HepG2 (cell line): Measurements from ENCODE around the gene FASTKD2. TPM values are rescaled to one million over a fixed set of nuclear protein-coding genes. Genes with fewer than 3 reads are reported as not detected.

Experiments
- ATAC-seq: fragments of 200-7000 bp; cut with Tn5 transposase; 3 replicates; pipeline ENCODE4 v1.9.1; 2020; ENCODE audit warnings: mild to moderate bottlenecking, moderate library complexity
- BruUV-seq: library from RNA; stranded (reverse); fragments of 400-500 nt; replicated peaks from 2 replicates; lab custom pipeline; 2021; lab: Mats Ljungman, UMichigan
- CTCF ChIA-PET: fragments of 300-600 bp; formaldehyde crosslinking; extraction: SDS; loops from one replicate; lab custom pipeline; 2021; ENCODE audit warnings: low total read pairs, inconsistent platforms, low intra/inter-chr PET ratio; lab: Yijun Ruan, JAX
- POLR2A ChIA-PET: fragments of 350-600 bp; sonication (Branson Sonifier 250); formaldehyde crosslinking; loops from one replicate; lab custom pipeline; 2020; ENCODE audit warnings: antibody characterized with exemption, inconsistent platforms; lab: Yijun Ruan, JAX
- DNase-seq: peaks from one replicate; pipeline ENCODE4 v3.0.0-alpha.2; 2015; ENCODE audit warnings: low spot score
- FAIRE-seq: peaks from 3 replicates; lab custom pipeline; 2011; peaks lifted over from hg19 to GRCh38; lab: Jason Lieb, UNC
- H2AFZ ChIP-seq: one replicate; pipeline ENCODE4 v1.6.1; 2011; ENCODE audit warnings: low read length, inconsistent platforms
- H3K27ac ChIP-seq: fragments of 300-600 bp; 3 replicates; pipeline ENCODE4 v1.8.0; 2011; ENCODE audit warnings: mixed run types, mild to moderate bottlenecking, mixed read lengths, low read length, inconsistent platforms; ENCODE audit not compliant: insufficient read depth; ENCODE audit errors: extremely low read length
- H3K27me3 ChIP-seq, 2 experiments: fragments of 200-600 bp in 1 of 2; 2 replicates in 1 of 2; 3 replicates in 1 of 2; pipeline versions ENCODE4 v1.6.0 to v1.8.0; 2011; ENCODE audit warnings: low read length in 2 of 2, mild to moderate bottlenecking in 2 of 2, moderate library complexity in 2 of 2, inconsistent platforms in 1 of 2; ENCODE audit not compliant: insufficient read depth in 2 of 2, control insufficient read depth in 1 of 2
- H3K36me3 ChIP-seq, 2 experiments: fragments of 200-600 bp in 1 of 2; replicated peaks in 1 of 2; 2 replicates in 1 of 2; 3 replicates in 1 of 2; pipeline versions ENCODE4 v1.5.1 to v1.8.0; 2011; ENCODE audit warnings: low read length in 2 of 2, inconsistent platforms in 1 of 2; ENCODE audit not compliant: insufficient read depth in 2 of 2, control insufficient read depth in 1 of 2
- H3K4me1 ChIP-seq: 2 replicates; pipeline ENCODE4 v1.5.1; 2012; ENCODE audit warnings: low read length, inconsistent platforms; ENCODE audit not compliant: insufficient read depth
- H3K4me2 ChIP-seq: 2 replicates; pipeline ENCODE4 v1.6.0; 2011; ENCODE audit warnings: low read depth, low read length, inconsistent platforms
- H3K4me3 ChIP-seq, 3 experiments: fragments of 200-600 bp in 1 of 3; sonication (generic), shearing (Covaris generic) in 1 of 3; replicated peaks in 1 of 3; 2 replicates each; pipeline ENCODE4 v1.5.1; 2011 to 2016; ENCODE audit warnings: low read length in 3 of 3, inconsistent platforms in 2 of 3, low read depth in 2 of 3, mild to moderate bottlenecking in 2 of 3, control low read depth in 1 of 3, mixed read lengths in 1 of 3; ENCODE audit not compliant: insufficient read depth in 1 of 3
- H3K79me2 ChIP-seq: one replicate; pipeline ENCODE4 v1.6.1; 2011; ENCODE audit warnings: low read length, inconsistent platforms; ENCODE audit not compliant: insufficient read depth
- H3K9ac ChIP-seq: 2 replicates; pipeline ENCODE4 v1.6.0; 2011; ENCODE audit warnings: mild to moderate bottlenecking, low read depth, low read length, inconsistent platforms; ENCODE audit not compliant: insufficient read depth
- H3K9me3 ChIP-seq: 2 replicates; pipeline ENCODE4 v1.5.1; 2012; ENCODE audit warnings: mild to moderate bottlenecking, low read length
- H4K20me1 ChIP-seq: 2 replicates; pipeline ENCODE4 v1.6.0; 2011; ENCODE audit warnings: inconsistent platforms, mild to moderate bottlenecking, low read length, moderate library complexity; ENCODE audit not compliant: insufficient read depth
- ATF4 ChIP-seq, 2 experiments: fragments of 450-650 bp in 1 of 2; sonication (generic) in 1 of 2; formaldehyde crosslinking; IDR thresholded peaks; 2 replicates each; pipeline versions ENCODE4 v1.5.0 to v1.8.0; 2020 to 2022; ENCODE audit warnings: mild to moderate bottlenecking in 1 of 2, missing genetic modification reagents in 1 of 2
- MAFK ChIP-seq, 2 experiments: IDR thresholded peaks in 1 of 2; conservative IDR thresholded peaks in 1 of 2; 2 replicates each; pipeline ENCODE4 v1.6.1; 2011; ENCODE audit warnings: improper control_type of control experiment in 2 of 2, low read length in 2 of 2
- MLLT10 ChIP-seq: sonication (generic); formaldehyde crosslinking; IDR thresholded peaks from 2 replicates; pipeline ENCODE4 v1.4.0; 2020; ENCODE audit warnings: missing genetic modification reagents
- NFIC ChIP-seq: IDR thresholded peaks from 2 replicates; pipeline ENCODE4 v1.6.1; 2012; ENCODE audit warnings: mild to moderate bottlenecking, low read length, inconsistent platforms
- PAXIP1 ChIP-seq: sonication (generic); formaldehyde crosslinking; conservative IDR thresholded peaks from 2 replicates; pipeline ENCODE4 v1.4.0; 2020; ENCODE audit warnings: mild to moderate bottlenecking, missing genetic modification reagents, moderate library complexity
- SKI ChIP-seq: fragments of 450-650 bp; IDR thresholded peaks from one replicate; pipeline ENCODE4 v1.6.1; 2018; ENCODE audit warnings: mild to moderate bottlenecking; ENCODE audit not compliant: partially characterized antibody
- SMAD1 ChIP-seq: sonication (generic); formaldehyde crosslinking; IDR thresholded peaks from 2 replicates; pipeline ENCODE4 v1.4.0; 2020; ENCODE audit warnings: missing genetic modification reagents, low read depth, mild to moderate bottlenecking, borderline replicate concordance
- ZNF224 ChIP-seq: sonication (generic); formaldehyde crosslinking; IDR thresholded peaks from 2 replicates; pipeline ENCODE4 v1.5.0; 2020; ENCODE audit warnings: mild to moderate bottlenecking, missing genetic modification reagents
- ZNF770 ChIP-seq: sonication (generic); formaldehyde crosslinking; IDR thresholded peaks from 2 replicates; pipeline ENCODE4 v1.5.0; 2020; ENCODE audit warnings: mild to moderate bottlenecking, missing genetic modification reagents
- WGBS: methylation state at CpG from one replicate; pipeline ENCODE4 v1.1.6; 2017; ENCODE audit warnings: low lambda C conversion rate; 5-methylcytosine and 5-hydroxymethylcytosine counted together
- in situ Hi-C: cut with HindIII; loops from 2 replicates; pipeline ENCODE4 v1.10.0; 2017; ENCODE audit warnings: low pct_unique_long_range_greater_than_20kb; ENCODE audit not compliant: extremely low pct_ligation_motif_present
- intact Hi-C: fragments of 100-400 bp; cut with micrococcal nuclease; formaldehyde crosslinking; loops from one replicate; pipeline ENCODE4 v1.10.0; 2022; ENCODE audit not compliant: unreplicated experiment
- polyA plus RNA-seq, 8 experiments: library from polyadenylated mRNA; depleted of rRNA in 3 of 8; stranded (reverse) in 7 of 8; unstranded in 1 of 8; fragments of >200 nt; fragmentation: Illumina TruSeq in 4 of 8; extraction: Trizol in 4 of 8; gene quantifications; 2 replicates each; pipeline versions ENCODE4 v1.2.1 to v1.2.3, GENCODE V29; 2011 to 2016; ENCODE audit warnings: low read depth in 4 of 8, missing spikeins in 1 of 8, mixed read lengths in 1 of 8; ENCODE audit not compliant: insufficient read depth in 1 of 8
- total RNA-seq, 5 experiments: library from RNA; depleted of rRNA; stranded (reverse); fragments of >200 nt; fragmentation: Illumina TruSeq; extraction: Trizol; gene quantifications; 2 replicates each; pipeline ENCODE4 v1.2.3, GENCODE V29; 2016; ENCODE audit warnings: low read depth in 1 of 5

The FASTKD2 gene
- total and polyA plus RNA-seq, 2 of the 13 experiments (the other 11 are each of a cell fraction or from before 2014, with no cell fraction given) = 41.1 to 77.8 TPM

DNA sequence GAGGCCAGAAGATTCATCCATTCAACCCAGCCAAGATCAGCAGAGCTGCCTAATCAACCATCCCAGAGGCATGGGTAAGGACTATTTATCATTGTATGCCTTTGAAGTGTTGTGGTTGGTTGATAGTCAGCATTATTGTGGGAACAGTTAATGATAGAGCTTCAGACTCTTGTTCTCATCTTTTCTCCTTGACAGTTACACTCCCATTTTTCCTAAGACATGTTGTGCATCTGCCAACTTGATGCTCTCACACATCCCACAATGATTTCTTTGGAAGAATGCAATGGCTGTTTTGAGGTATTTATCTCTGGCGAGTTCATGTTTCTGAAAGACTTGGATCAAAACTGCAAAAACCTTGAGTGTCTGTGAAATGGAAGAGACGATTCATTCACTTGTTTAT is 55.4 kb downstream of the FASTKD2 start:
- FAIRE-seq (peak; percentile 37), ATAC-seq (no peak), DNase-seq (no peak)
- TF ChIP-seq MLLT10 (CRISPR knock-in tag) (0 out of 2 replicates have a peak, but pooled peaks have one; percentile 28), MAFK (conservative IDR thresholded peaks at IDR 0.05 in 1 of 2, IDR thresholded peaks at IDR 0.05 in 1 of 2; ENCODE audit: low read length in 2 of 2) (peak in 1 of 2 experiments; percentile 15; a peak in 1 of 4 replicates), ZNF770 (no peak)
- no peaks in the 10 kb centered on the region for H3K27me3 ChIP-seq
- no peak overlapping the region for H3K4me2 ChIP-seq
- no peaks in the 10 kb centered on the region for H4K20me1 ChIP-seq
- H3K27ac ChIP-seq = no peak overlapping the region
- no peak overlapping the region for H3K9ac ChIP-seq
- intact Hi-C loops = no loop called here
- ChIA-PET CTCF (no interaction called here), POLR2A (no interaction called here)
- H3K79me2 ChIP-seq = no peaks in the 10 kb centered on the region
- no peaks in the 10 kb centered on the region for H3K36me3 ChIP-seq
- H2AFZ ChIP-seq = no peak overlapping the region
- peaks cover 1% of the 10 kb centered on the region; the same call in 1 of the 2 replicates for H3K9me3 ChIP-seq
- H3K4me3 ChIP-seq = no peak overlapping the region
- 37% methylated on average over 2 of the region's 2 CpGs for WGBS
- in situ Hi-C loops = no loop called here
- no TSS peak for BruUV-seq
- peaks cover 7% of the 10 kb centered on the region for H3K4me1 ChIP-seq

DNA sequence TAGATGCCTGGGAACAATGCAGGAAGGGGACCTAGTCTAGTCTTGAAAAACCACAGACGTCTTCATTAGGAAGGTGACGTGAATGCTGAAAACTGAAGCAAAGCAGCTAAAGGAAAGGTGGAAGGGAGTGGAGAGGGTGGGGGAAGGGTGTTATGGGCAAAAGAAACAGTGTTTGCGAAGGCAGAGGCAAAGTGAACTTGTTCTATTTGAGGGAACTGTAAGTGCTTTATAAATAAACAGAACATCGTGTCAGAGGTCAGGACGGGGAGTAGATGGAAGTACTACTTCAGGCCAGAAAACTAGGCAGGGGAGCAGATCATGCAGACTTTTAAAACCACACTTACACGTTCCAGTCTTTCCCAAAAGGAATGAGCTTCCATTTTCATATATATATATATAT is 57.8 kb downstream of the FASTKD2 start:
- Histone ChIP-seq H2AFZ (no peak overlapping the region), H4K20me1 (no peaks in the 10 kb centered on the region), H3K9me3 (no peaks in the 10 kb centered on the region), H3K9ac (no peak overlapping the region), H3K36me3 (no peaks in the 10 kb centered on the region), H3K79me2 (no peaks in the 10 kb centered on the region), H3K4me3 (no peak overlapping the region), H3K4me1 (peaks cover 7% of the 10 kb centered on the region), H3K27me3 (no peaks in the 10 kb centered on the region), H3K4me2 (peak overlapping the region; percentile 43; the same call in 1 of the 2 replicates), H3K27ac (no peak overlapping the region)
- ATAC-seq (no peak; the same call in 1 of the 3 replicates), DNase-seq (no peak), FAIRE-seq (no peak)
- 16% methylated on average over 6 of the region's 6 CpGs for WGBS
- ChIA-PET CTCF (no interaction called here), POLR2A (no interaction called here)
- in situ Hi-C loops (no loop called here), intact Hi-C loops (no loop called here)
- BruUV-seq = no TSS peak
- TF ChIP-seq ATF4 (CRISPR knock-in tag; IDR thresholded peaks at IDR 0.05) = no peak
- no peak for TF ChIP-seq ZNF224 (CRISPR knock-in tag)
- no peak for TF ChIP-seq NFIC
- no peak for TF ChIP-seq SKI
- TF ChIP-seq PAXIP1 (CRISPR knock-in tag) = 0 out of 2 replicates have a peak, but pooled peaks have one; percentile 19
- no peak for TF ChIP-seq SMAD1 (CRISPR knock-in tag)
- TF ChIP-seq MAFK (conservative IDR thresholded peaks at IDR 0.05 in 1 of 2, IDR thresholded peaks at IDR 0.05 in 1 of 2; ENCODE audit: low read length in 2 of 2) = no peak
